HG03457 (cell line): ENCODE results near the gene FJX1.
"Not testable (repeated sequence)": the region's sequence is repeated elsewhere in the genome, so short reads cannot be mapped to it uniquely, and the experiment has no call there.

Experiments used
- ATAC-seq: cut with Tn5 transposase; IDR thresholded peaks from one replicate; pipeline ENCODE4 v1.9.1; 2021; ENCODE audit warnings: moderate number of reproducible peaks; ENCODE audit not compliant: unreplicated experiment

The FJX1 gene

DNA sequence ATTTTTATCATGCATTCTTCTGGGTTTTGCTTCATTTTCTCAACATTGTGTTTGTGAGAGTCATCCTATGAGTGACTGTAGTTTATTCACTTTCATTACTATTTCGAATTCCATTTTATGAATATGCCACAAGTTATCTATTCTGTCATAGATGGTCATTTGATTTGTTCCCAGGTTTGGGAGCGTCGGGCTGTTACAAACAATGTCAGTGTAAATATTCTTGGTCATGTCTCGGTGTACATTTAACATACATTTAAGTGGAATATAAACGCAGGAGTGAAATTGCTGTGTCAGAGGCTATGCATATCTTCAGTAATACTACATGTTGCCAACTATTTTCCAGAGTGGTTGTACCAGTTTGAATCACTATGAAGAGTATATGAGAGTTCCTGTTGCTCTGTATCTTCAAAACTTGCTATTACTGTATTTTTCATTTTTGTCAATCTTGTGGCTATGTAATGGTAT is 46.7 kb downstream of the FJX1 start:
- no peak for ATAC-seq

DNA sequence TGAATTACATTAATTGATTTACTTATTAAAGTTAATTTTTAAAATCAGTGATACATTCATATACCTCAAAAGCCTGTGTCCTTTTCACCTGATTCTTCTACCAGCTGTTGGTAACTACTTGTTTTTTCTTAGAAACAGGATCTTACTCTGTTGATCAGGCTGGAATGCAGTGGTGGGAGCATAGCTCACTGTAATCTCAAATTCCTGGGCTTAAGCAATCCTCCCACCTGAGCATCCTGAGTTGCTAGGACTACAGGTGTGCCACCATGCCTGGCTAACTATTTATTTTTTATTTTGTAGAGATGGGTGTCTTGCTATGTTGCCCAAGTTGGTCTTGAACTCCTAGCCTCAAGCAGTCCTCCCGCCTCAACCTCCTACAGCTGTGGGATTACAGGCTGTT is 49.0 kb downstream of the FJX1 start:
- ATAC-seq = no peak

DNA sequence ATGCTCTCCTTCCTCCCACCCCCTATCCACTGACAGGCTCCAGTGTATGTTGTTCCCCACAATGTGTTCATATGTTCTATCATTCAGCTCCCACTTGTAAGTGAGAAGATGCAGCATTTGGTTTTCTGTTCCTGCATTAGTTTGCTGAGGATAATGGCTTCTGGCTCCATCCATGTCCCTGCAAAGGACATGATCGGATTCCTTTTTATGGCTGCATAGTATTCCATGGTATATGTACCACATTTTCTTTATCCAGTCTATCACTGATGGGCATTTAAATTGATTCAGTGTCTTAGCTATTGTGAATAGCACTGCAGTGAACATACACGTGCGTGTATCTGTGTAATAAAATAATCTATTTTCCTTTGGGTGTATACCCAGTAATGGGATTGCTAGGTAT is 50.1 kb downstream of the FJX1 start:
- ATAC-seq = not testable (repeated sequence)
